ENCODE data around the gene PGLYRP2.

DNA sequence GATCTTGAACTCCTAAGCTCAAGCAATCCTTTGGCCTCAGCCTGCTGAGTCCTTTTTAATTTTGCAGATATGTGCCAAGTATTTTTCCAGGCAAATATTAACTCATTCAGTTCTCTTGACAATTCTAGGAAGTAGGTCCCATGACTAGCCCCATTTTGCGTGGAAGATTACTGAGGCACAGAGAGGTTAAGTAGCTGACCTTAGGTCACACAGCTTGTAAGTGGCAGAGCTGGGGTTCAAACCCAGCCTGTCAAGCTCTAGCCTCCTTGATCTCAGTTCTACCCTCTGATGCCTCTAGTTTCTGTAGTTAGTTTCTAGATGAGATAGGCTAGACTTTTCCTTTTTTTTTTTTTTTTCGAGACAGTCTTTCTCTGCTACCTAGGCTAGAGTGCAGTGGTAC, 47.1 kb upstream of the PGLYRP2 start:
- TF ChIP-seq, protein P1, sequence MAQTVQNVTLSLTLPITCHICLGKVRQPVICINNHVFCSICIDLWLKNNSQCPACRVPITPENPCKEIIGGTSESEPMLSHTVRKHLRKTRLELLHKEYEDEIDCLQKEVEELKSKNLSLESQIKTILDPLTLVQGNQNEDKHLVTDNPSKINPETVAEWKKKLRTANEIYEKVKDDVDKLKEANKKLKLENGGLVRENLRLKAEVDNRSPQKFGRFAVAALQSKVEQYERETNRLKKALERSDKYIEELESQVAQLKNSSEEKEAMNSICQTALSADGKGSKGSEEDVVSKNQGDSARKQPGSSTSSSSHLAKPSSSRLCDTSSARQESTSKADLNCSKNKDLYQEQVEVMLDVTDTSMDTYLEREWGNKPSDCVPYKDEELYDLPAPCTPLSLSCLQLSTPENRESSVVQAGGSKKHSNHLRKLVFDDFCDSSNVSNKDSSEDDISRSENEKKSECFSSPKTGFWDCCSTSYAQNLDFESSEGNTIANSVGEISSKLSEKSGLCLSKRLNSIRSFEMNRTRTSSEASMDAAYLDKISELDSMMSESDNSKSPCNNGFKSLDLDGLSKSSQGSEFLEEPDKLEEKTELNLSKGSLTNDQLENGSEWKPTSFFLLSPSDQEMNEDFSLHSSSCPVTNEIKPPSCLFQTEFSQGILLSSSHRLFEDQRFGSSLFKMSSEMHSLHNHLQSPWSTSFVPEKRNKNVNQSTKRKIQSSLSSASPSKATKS (CRISPR knock-in tag; IDR thresholded peaks at IDR 0.05), result no peak
- no peak for TF ChIP-seq ADNP (CRISPR knock-in tag; IDR thresholded peaks at IDR 0.05)
- TF ChIP-seq ETV6 (CRISPR knock-in tag; conservative IDR thresholded peaks at IDR 0.05), result no peak
- no peak for TF ChIP-seq NFYB (CRISPR knock-in tag; IDR thresholded peaks at IDR 0.05)
- TF ChIP-seq RFX5 (IDR thresholded peaks at IDR 0.05; ENCODE audit: low read depth, low read length), result no peak
- TF ChIP-seq HNRNPL (IDR thresholded peaks at IDR 0.05; ENCODE audit: low read depth, low read length), result no peak
- no peak for TF ChIP-seq FOXK2 (IDR thresholded peaks at IDR 0.05)
